HG03521 (cell line): Measurements from ENCODE around the gene CSF1.

Experiments
- ATAC-seq: cut with Tn5 transposase; IDR thresholded peaks from one replicate; pipeline ENCODE4 v1.9.1; 2021; ENCODE audit warnings: mild to moderate bottlenecking, moderate library complexity; ENCODE audit not compliant: unreplicated experiment

The CSF1 gene

DNA sequence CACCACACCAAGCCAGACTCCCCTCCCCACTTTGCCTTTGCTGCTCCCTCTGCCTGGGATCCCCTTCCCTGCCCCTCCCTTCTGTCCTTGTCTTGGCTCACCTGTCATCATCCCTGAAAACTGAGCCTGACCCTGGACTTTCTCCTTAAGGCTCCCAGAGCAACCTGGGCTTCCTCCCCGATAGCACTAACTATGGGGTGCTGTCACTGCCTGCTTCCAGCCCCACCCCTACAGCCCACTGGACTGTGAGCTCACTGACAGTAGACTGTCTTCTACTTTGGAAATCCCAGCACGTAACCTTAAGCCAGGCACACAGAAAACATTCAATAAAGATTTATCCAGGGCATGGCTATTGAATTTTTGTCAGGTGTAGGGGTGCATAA is 9.5 kb upstream of the CSF1 start:
- no peak for ATAC-seq

DNA sequence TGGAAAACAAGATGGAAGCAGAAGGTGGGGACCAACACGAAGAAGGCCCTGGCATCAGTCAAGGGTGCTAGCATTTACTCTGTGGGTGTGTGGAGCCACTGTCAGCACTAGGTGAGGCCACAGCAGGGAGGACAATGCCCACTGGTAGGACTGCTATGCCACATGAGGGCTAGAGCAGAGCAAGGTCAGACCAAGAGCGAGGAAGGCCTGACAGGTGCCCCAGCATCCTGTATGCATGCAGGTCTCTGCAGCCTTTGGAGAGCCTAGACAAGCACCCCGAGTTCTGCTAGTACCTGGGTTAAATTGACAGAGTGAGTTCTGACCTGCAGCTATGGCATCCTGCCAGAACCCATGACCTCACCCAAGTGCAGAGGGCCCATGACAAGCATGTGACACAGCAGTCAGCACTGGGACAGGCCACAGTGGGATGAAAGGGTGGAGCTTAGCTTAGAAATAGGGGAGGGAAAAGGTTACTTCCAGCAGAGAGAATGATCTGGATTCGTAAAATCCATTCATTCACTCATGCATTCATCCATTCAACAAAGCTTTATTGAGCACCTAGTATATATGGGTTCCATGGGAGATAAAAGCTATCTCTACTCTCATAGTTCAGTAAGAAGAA is 9.0 kb upstream of the CSF1 start:
- ATAC-seq = no peak

DNA sequence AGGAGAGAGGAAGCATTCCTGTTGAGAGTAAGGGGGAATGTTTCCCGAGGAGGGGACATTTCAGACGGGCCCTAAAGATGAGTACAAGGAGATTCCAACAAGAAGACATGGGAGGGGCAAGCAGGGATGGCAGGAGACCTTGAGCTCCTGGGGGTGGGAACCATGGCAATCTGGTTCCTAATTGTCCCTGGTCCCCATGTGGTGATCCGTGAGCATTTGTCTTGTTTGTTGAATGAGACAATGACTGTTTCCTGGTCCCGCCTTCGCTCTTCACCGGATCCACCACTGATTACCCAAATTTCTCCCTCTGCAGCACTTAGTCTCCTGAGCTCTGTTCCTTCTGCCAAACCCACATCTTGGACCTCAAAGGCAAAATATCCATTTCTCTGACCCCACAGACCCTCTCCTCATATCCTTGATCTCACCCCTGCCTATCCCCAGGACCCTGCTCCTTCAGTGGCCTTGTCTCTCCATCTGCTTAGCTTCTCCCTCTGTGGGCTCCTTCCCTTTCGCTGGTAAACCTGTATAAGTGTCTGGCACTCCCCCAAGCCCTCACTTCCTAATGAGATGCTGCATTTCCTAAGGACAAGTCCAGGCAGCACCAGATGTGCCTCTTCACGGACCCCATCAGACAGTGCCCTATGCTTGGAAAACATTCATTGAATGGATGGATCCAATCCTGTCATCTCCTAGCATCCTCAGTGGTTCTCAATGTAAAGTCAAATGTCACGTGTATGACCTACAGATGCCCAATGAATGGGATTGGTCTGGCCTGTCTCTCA is 8.3 kb upstream of the CSF1 start:
- ATAC-seq = no peak

DNA sequence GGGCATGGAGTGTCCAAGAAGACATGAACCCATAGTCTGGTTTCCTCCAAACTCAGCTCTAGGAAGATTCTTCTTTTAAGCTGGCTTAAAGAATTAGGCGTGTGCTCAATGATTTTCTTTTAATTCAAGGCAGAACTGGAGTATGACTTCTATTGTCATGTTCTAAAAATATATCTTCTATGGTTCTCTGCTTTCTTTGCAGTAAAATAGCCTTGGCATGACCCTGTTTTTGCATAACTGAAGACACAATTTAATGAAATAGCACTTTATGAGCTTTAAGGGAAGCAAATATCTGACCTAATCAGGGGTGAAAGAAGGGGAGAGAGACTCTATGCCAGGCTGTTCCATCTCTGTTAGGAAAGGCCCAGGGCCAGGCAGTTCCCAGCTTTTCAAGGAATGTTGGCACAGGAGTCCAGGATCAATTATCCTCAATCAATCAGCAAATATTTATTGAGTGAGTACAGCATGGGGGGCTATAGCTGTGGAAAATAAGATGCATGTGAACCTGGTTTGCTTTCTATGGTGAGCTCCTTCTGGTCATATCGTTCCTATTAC is 7.2 kb upstream of the CSF1 start:
- ATAC-seq = no peak

DNA sequence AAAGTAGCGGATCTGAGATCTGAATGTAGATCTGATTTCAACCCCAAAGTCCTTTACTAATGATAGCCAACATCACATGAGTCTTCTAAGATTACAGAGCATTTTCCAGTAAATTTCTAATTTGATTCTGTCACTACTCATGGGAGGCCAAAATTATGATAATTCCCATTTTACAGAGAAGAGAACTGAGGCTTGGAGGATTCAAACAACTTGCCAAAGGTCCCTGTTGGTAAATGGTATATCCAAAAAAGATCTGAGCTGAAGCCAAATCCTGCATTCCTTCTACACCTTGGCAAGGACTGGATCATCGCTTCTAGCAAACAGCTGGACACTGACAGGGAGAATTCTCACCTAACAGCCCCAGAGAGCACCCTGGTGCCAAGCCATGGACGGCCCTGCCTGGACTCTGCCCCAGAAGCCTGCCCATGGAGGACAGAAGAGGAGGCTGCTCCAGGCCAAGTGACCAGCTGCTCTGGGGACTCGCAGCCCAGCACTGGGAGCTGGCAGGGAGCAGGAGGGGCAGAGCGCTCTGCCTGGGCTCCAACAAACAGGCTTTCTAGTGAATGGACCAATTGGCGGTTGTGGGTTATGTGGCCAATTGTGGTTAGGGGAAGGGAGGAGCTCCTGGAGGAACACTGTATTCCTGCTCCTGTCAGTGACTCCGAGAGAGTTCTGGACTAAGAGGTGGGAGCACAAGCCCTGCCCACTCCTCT is 6.4 kb upstream of the CSF1 start:
- ATAC-seq = no peak

DNA sequence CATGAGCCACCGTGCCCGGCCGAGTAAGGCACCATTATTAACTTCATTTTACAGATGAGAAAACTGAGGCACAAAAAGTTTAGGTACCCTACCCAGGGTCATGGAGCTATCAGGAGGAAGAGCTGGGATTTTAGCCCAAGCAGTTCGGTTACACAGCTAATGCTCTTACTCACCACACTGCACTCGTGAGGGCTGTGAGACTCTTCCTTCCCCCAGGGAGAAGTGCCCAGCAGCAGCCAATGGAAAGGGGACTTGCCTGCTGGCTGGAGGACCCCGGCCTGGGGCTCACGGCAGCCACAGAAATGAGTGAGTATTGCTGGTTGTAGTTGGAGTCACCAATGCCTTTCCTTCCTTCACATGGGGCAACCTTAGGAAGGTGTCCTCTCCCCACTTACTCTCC is 5.2 kb upstream of the CSF1 start:
- no peak for ATAC-seq

DNA sequence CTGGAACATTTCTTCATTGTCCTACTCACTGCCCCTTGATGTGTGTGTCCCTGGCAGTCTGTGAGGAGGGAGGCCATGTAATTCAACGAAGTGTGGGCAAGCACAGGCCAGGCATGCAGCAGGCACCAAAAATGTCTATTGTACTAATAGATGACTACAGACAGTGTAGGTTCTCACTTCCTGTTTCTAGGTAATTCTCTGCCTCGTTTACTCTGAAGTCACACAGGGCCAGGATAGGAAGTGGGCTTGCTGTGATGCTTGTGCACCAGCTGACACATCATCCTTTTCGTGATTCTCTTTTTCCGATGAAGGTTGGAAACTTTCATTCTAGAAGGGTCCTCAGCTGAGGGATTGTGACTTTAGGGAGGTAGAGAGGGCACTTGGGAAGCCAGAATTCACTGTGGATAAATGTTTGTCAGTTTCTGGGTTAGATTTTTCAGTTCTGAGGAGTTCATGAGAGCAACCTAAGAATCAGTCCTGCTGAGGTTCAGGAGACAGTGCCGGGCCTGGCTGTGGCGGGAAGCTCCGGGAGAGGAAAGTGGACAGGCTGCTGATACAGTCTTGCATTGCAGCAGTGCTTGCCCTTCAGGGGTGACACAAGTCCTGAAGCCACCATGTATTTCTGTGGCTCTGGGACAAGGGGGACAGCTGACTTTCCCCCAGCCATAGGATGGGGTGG is 4.3 kb upstream of the CSF1 start:
- peak; percentile 85 for ATAC-seq

DNA sequence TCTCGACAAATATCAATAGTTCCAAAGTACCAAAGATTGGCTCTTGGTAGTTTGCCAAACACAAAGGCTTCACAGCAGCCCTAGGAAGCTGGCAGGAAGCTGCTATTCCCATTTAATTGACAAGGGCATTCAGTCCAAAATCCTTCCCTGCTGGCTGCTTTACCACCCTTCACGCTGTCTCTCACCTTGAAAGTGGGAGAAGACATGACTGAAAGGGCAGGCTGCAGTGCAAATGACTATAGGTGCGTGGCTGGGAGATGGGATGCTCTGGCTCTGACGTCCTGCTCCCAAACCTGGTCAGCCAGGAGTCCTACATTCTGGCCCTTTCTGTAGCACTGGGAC is 3.8 kb upstream of the CSF1 start:
- no peak for ATAC-seq

DNA sequence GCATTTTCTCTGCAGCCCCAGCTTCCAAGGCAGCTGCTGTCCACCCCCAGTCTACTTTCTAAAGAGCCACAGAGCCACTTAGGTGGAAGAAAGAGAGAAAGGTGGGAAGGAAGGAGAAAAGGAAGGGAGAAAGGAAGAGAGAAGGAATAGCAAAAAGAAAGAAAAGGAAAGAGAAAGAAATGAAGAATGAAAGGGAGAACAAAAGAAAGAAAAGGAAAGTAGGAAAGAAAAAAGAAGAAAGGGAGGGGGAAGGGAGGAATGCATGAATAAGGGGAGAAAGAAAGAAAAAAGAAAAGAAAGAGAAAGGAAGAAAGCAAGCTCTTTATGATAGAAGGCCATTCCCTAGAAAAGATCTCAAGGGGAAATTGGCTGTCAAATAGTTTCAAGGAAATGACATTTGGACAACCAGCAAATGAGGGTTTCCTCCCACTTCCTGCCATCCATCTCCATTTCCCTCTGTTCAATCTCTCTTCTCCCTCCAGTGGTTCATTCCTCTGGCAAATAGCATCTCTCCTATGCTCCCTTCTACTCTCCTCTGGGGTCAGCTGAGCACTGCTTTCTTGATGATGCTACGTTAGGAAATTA is 3.4 kb upstream of the CSF1 start:
- ATAC-seq = no peak

DNA sequence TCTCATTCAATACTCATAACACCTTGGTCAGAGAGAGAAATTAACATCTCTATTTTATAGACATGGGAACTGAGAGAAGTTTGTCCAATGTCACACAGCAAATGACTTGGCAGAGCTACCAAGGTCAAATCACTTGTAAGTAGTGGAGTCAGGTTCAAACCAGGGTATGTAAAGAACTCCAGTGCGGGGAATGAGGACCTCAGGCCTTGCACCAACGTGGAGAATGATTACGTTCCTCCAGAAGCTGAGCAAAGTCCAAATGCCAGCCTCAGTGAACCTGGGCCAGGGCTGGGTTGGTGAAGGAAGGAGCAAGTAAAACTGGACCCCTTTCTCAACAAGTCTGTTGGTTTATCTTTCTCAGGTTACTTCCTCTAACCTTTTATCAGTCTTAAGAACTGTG is 1.8 kb upstream of the CSF1 start:
- ATAC-seq = no peak

DNA sequence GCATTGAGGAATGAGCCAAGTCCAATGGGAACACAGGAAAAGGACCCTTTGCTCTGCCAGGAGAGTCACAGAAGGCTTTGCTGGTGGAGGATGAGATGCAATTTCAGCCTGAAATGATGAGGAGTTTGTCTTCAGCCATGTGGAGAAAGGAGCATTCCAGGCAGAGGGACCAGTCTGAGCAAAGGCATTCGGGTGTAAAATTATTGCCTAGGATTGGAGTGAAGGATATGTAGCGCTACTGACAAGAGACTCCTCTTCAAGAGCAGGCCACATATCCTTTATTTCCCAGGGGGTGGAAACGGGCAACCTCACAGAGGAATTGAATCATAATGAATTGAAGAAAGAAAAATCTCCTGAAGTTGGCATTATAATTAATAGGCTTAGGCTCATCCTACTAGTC is 1.1 kb upstream of the CSF1 start:
- ATAC-seq = no peak

DNA sequence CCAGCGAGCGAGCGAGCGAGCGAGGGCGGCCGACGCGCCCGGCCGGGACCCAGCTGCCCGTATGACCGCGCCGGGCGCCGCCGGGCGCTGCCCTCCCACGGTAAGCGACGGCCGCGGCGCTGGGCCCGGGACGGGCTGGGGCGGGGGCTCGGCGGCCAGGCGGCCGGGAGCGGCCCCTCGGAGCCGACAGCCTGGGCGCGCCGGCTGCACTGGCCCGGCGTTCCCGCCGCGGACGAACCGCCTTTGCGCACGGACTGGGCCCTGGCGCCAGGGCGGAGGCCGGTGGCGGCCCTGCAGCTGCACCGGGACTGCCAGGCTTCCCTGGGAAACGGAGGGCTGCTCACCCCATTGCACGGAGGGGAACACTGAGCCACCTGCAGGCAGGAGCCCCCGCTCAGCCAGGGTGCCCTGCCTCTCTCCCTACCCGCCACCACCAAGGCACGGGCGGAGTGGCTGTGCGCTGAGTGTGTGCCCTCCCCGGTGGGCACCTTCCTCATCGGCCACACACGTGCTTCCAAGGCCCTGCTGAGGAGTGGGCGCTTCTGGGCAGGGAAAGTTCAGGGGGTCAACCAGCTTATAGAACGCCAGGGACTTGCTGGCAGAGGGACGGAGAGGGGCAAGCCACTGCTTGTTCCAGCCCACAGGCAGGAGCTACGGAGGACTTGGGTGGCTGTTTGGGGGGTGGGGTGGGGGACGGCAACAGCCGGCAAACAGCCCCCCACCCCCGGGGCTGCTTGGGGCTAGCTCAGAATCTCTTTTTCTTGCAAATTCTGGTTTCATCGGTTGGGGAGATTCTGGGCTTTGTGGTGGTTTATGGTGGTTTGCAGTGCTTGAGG is 532 bp downstream of the CSF1 start:
- ATAC-seq = no peak

DNA sequence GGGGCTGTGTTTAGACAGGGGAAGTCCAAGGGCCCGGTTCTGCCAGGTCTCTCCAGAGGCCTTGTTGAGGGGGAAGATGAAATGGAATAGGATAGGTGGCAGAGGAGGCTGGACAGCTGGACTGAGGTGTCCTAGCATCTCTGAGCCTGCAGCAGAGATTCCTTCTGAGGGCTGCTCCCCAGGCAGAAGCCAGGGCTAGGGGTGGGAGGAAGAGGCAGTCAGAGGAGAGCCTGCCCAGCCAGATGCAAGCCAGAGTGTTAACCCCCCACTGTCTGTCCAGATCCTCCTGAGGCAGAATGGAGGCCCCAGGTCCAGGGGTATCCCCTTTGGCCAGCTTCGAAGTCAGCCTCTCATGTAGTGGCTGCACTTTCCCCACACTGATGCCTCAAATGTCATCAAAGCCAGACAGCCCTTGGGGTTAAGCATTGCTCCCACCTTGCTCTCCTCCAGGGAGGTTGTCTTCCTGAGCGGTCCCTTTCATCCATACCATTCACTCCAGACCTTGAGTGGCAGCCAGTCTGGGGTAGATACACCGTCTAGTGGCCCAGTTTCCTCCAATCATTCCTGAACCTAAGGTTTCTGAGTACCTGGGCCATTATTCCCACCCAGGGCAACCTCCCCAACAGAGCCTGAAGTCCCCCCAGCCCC is 1.7 kb downstream of the CSF1 start:
- no peak for ATAC-seq

DNA sequence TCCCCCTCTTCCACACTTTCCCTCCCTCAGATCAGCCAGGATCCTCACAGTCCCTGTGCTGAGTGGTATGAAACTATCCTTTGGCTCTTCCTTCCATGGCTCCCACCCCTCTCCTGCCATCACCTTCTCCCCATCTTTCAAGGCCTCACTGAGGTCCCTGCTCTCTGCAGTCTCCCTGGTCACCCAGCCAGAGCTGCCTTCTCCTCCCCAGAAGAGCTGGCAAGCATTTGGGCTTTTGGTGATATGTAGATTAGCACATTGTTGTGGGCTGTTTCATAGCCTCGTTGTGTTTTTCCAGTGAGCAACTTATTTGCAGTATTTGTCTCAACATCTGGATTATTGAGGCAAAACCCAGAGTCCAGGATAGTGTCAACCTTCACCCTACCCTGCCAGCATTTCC is 2.2 kb downstream of the CSF1 start:
- ATAC-seq = no peak

DNA sequence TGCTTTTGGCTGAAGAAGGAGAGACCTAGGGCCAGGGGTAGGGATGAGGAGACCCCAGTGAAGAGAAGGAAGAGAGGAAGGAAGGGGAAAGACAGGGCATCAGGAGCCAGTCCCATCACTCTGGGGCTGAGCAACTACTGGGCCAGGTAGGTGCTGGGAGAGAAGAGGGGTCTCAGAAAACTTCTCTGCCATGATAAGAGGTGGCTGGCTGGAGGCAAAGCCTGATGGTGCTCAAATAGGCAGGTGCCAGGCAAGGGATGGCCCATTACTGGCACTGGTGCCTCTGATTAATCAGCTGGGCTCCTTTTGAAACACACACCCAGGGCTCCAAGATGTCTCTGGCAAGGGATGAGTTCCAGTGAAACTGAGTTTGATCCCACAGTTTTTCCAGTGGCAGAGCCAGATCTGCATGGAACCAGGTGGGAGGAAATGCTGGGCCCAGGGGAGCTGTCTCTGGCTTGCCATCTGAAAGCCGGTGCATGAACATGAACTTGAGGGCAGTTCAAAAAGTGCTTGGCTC is 2.8 kb downstream of the CSF1 start:
- no peak for ATAC-seq

DNA sequence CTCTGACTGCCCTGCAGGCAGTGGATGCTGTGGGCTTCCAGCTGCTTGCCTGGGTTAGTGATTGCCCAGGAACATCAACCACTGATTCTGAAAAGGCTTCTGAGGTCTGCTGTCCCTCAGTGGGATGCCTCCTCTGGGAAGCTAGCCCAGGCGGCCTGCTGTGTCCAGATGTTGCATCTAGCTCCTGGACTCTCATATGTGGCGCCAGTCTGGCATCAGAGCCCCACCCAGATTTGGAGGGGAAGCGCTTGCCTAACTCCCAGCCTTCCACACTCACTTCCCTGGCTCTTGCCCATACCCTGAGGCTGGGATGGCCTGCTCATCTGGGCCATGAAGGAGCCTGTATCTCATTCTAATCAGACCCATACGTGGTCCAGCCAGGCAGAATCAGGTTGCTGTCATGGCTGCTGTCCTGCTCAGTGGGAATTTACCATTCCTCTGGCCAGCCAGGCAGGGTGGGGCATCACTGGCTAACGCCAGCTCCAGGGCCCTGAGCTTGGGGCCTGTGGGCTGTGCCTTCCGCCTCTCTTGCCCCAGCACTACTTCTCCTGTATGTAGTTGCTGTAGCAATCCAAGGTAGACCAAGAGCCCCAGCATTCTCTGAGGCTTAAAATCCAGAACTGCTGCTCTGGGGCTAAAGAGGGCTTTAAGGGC is 4.1 kb downstream of the CSF1 start:
- ATAC-seq = no peak

DNA sequence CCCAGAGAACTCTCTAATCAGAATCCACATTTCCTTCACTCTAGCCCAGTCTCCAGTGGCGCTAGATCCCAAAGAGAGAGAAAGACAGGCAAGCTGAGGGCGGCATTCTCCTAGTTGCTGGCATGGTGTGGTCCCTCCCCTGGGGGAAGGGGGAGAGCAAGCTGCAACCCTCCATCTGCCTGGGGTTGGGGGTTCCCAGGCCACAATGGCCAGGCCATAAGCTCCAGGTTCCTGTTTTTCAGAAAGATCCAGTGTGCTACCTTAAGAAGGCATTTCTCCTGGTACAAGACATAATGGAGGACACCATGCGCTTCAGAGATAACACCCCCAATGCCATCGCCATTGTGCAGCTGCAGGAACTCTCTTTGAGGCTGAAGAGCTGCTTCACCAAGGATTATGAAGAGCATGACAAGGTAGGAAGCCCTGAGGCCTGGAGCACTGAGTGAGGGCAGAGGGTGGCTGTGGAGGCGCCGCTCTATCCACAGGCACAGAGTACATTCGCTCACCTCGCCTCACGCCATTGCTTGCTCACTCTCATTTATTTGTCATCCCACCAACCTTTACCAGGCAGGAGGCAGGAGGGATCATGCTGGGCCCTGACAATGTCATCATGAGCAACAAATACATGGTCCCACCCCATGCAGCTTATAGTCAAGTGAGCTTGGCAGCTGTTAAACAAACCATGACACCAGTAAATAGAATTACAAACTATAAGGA is 6.6 kb downstream of the CSF1 start:
- ATAC-seq = no peak
